Stomach smooth muscle (tissue), 2 donors: Measurements from ENCODE around the gene CCDC85C.

ENCODE experiments used
- H3K27ac ChIP-seq: one replicate; pipeline ENCODE4 v1.7.0; 2013; ENCODE audit warnings: mild to moderate bottlenecking, low read length, inconsistent platforms
- H3K27me3 ChIP-seq, 2 donors: one replicate each; pipeline ENCODE4 v1.7.0; 2013; ENCODE audit warnings: low read length in 2 of 2; ENCODE audit not compliant: insufficient read depth in 2 of 2, control insufficient read depth in 1 of 2
- H3K36me3 ChIP-seq, 2 donors: one replicate each; pipeline ENCODE4 v1.7.0; 2013; ENCODE audit warnings: low read length in 2 of 2; ENCODE audit not compliant: control insufficient read depth in 2 of 2, insufficient read depth in 2 of 2
- H3K4me1 ChIP-seq: one replicate; pipeline ENCODE4 v1.7.0; 2013; ENCODE audit warnings: low read length; ENCODE audit not compliant: control insufficient read depth, insufficient read depth
- H3K4me3 ChIP-seq, 2 donors: one replicate each; pipeline ENCODE4 v1.7.0; 2013; ENCODE audit warnings: low read length in 2 of 2
- H3K9ac ChIP-seq, 2 donors: one replicate each; pipeline ENCODE4 v1.7.0; 2013; ENCODE audit warnings: low read length in 2 of 2, mild to moderate bottlenecking in 1 of 2
- H3K9me3 ChIP-seq, 2 donors: one replicate each; pipeline ENCODE4 v1.7.0; 2013; ENCODE audit warnings: low read length in 2 of 2; ENCODE audit not compliant: control insufficient read depth in 2 of 2
- donor health status: healthy.
- donor health status: Pancreatic carcinoma.

CCDC85C gene

DNA sequence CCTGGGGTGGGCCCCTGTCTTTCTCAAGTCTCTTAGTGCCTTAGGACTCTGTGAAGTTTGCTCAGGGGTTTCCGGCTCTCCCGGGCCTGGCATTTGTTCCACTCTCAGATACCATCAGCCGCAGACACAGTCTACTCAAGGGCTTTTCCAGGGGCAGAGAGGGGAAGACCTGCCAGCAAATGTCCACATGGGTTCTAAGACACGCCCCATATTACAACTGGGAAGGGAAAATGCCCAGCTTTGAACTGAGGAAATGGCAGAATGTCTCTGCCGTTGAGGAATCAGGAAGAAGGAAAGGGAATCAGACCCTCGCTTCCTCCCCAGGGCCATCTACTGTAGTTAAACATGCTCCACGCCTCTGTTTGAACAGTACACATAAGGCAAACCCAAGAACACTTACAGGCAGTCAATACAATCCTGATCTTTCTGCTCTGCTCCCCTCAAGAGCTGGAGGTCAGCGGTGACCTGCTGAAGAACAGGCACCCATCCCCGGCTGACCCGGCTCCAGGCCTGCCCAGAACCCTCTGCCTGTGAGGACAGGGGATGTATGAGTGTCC lies 7.9 kb downstream of the CCDC85C start:
- Histone ChIP-seq H3K9ac (peak overlapping the region in 1 of 2 donors; percentile 51), H3K27ac (peak overlapping the region; percentile 18), H3K4me1 (peaks cover 92% of the 10 kb centered on the region), H3K36me3 (no peaks in the 10 kb centered on the region), H3K4me3 (peak overlapping the region in 1 of 2 donors; percentile 29), H3K9me3 (no peaks in the 10 kb centered on the region), H3K27me3 (no peaks in the 10 kb centered on the region)

DNA sequence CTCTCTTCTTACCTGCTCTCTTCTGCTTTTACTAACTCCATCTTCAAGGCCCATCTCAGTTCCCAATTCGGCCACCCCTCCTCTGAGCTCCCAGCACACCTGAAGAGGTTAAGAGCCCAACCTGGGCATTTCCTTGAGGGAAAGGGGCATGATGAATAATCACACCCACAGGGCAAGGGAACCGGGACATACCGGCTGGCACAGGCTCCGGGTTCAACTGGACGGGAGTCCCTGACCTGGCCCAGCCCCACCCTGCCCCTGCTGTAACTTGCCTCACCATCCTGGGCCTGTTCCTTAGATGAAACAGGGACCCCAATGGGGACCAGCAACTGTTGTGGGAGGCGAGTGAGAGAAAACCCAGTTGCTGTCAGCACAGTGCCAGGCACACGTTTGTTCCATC lies 8.5 kb downstream of the CCDC85C start:
- Histone ChIP-seq H3K4me3 (no peak overlapping the region), H3K9ac (no peak overlapping the region), H3K4me1 (peaks cover 92% of the 10 kb centered on the region), H3K27me3 (no peaks in the 10 kb centered on the region), H3K36me3 (no peaks in the 10 kb centered on the region), H3K9me3 (no peaks in the 10 kb centered on the region), H3K27ac (peak overlapping the region; percentile 18)

DNA sequence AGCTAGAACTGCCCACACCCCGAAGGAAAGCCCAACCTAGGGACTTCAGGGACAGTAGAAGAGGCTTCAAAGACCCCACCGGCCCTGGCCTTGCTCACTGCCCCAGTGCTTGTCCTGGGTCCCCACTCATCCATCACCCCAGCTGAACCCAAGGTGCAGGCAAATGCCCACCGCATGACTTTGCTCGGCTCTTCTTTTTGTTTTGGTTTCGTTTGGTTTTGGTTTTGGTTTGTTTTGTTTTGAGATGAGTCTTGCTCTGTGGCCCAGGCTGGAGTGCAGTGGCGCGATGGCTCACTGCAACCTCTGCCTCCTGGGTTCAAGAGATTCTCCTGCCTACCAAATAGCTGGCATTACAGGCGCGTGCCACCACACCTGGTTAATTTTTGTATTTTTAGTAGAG lies 9.0 kb downstream of the CCDC85C start:
- H3K4me3 ChIP-seq, result no peak overlapping the region

DNA sequence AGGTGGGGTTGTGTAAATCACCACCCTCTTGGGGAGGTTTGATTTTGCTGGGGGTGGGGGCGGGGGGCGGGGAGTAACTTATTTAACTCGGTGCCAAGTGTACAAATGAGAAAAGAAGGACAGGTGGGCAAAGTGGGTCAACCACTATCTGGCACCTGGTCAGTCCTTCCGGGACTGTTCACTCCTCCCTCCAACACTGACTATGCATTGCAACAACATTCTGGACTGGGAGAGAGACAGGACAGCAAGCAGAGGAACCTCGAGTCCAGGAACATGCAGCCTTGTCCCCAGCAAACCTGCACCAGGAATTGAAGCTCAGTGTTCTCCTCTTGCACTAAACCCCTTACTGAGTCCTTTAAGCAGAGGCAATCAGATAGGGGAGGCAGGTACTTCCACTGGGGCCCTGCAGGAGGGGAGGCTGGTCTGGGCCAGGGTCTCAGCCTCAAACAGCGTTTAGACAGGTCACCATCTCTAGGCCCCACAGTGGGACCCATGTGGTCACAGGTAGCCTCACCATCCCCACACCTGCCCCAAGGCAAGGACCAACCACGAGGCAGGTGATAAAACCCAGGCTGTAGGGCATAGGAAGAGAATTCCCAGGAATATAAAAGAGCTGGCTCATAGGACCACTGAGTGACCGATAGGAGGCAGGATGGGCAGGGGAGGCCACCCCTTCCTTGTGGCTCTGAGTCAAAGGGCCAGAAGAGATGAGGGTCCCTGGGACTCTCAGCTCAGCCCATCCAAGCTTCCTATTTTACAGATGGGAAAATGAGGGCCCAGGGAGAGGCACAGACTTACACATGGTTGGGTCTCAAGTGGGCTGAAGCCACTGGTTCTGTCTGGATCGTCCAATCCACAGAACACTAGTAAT lies 9.8 kb downstream of the CCDC85C start:
- Histone ChIP-seq H3K36me3 (no peaks in the 10 kb centered on the region), H3K27ac (peak overlapping the region; percentile 18), H3K4me1 (peaks cover 93% of the 10 kb centered on the region), H3K9ac (peak overlapping the region in 1 of 2 donors; percentile 21), H3K4me3 (no peak overlapping the region), H3K9me3 (no peaks in the 10 kb centered on the region), H3K27me3 (no peaks in the 10 kb centered on the region)

More for the DNA sequence above, 9.0 kb downstream of the CCDC85C start:
- H3K4me1 ChIP-seq, result peaks cover 92% of the 10 kb centered on the region
- H3K9ac ChIP-seq, result no peak overlapping the region
- no peaks in the 10 kb centered on the region for H3K9me3 ChIP-seq
- H3K36me3 ChIP-seq, result no peaks in the 10 kb centered on the region
- peak overlapping the region; percentile 18 for H3K27ac ChIP-seq
- no peaks in the 10 kb centered on the region for H3K27me3 ChIP-seq

- Histone ChIP-seq H3K4me3 (no peak overlapping the region), H3K27ac (peak overlapping the region; percentile 11), H3K9ac (no peak overlapping the region), H3K4me1 (peaks cover 93% of the 10 kb centered on the region), H3K36me3 (no peaks in the 10 kb centered on the region), H3K27me3 (no peaks in the 10 kb centered on the region), H3K9me3 (no peaks in the 10 kb centered on the region)
Observed at GRCh38 chr14:99592933-99593753, 10.9 kb downstream of the CCDC85C start.

DNA sequence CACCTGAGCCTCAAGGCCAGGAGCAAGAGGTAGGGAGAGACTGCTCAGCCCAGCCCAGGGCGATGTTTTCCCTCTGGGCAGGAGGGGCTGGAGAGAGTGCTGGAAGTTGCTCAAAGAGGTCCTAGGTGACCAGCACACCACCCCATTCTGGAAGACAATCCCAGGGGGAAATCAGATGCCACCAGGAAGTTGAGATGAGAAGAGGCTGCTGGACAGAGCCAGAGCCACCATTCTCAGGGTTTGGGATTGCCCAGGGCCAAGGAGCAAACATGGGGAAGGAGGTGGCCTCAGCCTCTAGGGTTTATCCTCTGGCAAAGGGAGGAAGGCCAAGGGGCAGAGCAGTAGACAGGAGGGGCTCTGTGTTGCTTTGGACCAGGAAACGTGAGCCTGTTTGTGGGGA lies 11.6 kb downstream of the CCDC85C start:
- Histone ChIP-seq H3K36me3 (no peaks in the 10 kb centered on the region), H3K9me3 (no peaks in the 10 kb centered on the region), H3K4me3 (no peak overlapping the region), H3K9ac (no peak overlapping the region), H3K27ac (no peak overlapping the region), H3K4me1 (peaks cover 93% of the 10 kb centered on the region), H3K27me3 (no peaks in the 10 kb centered on the region)

DNA sequence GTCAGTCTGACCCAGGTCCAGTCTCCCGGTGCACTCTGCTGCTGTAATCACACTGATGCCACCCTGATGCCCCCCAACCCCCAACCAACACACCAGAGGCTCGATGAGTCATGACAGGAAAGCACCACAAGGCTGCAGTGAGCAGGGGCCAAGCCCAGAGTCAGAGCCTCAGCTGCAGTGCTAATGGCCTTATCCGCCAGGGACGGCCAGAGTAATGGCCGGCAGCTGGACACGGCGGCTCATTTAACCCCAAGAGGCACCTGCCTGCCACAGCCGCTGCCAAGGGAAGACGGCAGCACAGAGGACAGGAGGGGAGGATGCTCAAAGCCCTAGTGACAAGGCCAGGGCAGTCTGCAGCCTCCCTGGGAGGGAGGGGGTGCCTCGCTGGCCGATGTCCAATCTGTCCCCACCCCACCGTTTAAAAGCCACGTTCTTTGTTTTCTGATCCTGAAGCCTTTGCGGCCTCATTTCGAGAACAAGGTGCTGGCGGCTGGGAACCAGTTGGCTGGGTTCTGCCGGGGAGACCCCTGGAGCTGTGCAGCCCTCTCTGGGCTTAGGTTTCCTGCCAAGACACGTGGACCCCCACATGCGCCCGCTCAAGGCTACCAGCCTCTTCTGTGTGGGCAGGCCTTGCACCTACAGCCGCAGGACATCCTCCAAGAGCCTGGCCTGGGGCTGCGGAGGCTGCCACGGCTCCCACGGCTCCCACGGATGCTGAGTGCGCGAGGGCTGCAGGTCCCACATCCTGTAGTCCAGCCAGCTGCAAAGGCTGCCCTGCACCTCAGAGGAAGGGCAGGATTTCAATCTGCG lies 13.1 kb downstream of the CCDC85C start:
- no peaks in the 10 kb centered on the region for H3K9me3 ChIP-seq
- H3K36me3 ChIP-seq, result no peaks in the 10 kb centered on the region
- H3K27ac ChIP-seq, result peak overlapping the region; percentile 18
- peak overlapping the region in 1 of 2 donors; percentile 44 for H3K4me3 ChIP-seq
- H3K27me3 ChIP-seq, result no peaks in the 10 kb centered on the region
- H3K4me1 ChIP-seq, result peaks cover 92% of the 10 kb centered on the region
- no peak overlapping the region for H3K9ac ChIP-seq

- peaks cover 89% of the 10 kb centered on the region for H3K4me1 ChIP-seq
- H3K36me3 ChIP-seq, result no peaks in the 10 kb centered on the region
- H3K9me3 ChIP-seq, result no peaks in the 10 kb centered on the region
- peak overlapping the region in 1 of 2 donors; percentile 40 for H3K4me3 ChIP-seq
- H3K27me3 ChIP-seq, result no peaks in the 10 kb centered on the region
- peak overlapping the region; percentile 41 for H3K27ac ChIP-seq
- H3K9ac ChIP-seq, result no peak overlapping the region
Observed at GRCh38 chr14:99589651-99590530, 14.1 kb downstream of the CCDC85C start.

DNA sequence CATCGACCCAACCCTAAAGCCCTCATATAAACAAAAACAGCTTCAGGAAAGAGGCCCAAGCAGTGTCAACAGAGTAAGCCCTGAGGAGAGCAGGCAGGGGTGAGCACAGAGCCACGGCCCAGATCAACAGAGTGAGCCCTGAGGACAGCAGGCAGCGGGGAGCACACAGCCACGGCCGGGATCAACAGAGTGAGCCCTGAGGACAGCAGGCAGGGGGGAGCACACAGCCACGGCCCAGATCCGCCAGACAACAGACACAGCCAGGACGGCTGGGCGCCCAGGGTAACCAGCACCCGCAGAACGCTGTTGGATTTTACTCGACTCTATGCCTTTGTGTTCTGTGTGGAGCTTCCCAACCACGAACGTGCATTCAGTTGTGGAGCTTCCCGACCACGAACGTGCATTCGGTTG lies 15.0 kb downstream of the CCDC85C start:
- Histone ChIP-seq H3K27me3 (no peaks in the 10 kb centered on the region), H3K9ac (no peak overlapping the region), H3K9me3 (no peaks in the 10 kb centered on the region), H3K36me3 (no peaks in the 10 kb centered on the region), H3K4me1 (peaks cover 81% of the 10 kb centered on the region), H3K4me3 (peak overlapping the region in 1 of 2 donors; percentile 40), H3K27ac (peak overlapping the region; percentile 41)
